Inflammatory macrophage treated with lipopolysaccharide for 4 hours (primary cell): ENCODE measurements around the gene MPO.

Source experiments
- DNase-seq: peaks from one replicate; pipeline ENCODE4 v3.0.0-alpha.2; 2020

The MPO gene

DNA sequence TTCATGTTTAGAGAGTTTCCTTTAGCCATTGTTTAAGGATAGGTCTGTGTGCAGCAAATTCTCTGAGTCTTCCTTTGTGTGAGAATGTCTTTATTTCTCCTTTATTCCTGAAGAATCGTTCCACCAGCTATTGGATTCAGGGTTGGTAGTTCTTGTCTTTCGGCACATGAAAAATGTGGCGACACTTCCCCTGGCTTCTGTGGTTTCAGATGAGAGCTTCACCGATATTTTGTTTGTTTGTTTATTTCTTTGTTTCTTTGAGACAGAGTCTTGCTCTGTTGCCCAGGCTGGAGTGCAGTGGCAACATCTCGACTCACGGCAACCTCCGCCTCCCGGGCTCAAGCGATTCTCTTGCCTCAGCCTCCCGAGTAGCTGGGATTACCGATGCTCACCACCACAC lies 18.6 kb downstream of the MPO start:
- no peak for DNase-seq

DNA sequence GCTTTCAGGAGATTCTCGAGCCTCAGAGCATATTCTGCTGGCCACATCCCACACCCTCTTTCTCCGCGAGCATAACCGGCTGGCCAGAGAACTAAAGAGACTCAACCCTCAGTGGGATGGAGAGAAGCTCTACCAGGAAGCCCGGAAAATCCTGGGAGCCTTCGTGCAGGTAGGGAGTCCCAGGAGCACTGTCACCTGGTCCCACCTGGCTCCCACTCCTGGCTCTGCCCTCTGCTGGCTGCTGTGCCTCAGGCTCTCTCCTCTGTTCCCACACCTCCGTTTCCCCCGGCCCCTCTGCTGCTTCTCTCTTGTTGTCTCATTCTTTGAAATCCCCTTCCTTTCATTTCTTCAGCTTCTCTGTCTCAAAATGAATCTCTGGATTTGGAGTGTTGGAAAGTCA lies 25.9 kb downstream of the MPO start:
- no peak for DNase-seq

GRCh38 chr17:58253082-58253481 lies 27.7 kb downstream of the MPO start:
- DNase-seq, result no peak

GRCh38 chr17:58252141-58252540 lies 28.6 kb downstream of the MPO start:
- no peak for DNase-seq

GRCh38 chr17:58250344-58251011 lies 30.3 kb downstream of the MPO start:
- no peak for DNase-seq

DNA sequence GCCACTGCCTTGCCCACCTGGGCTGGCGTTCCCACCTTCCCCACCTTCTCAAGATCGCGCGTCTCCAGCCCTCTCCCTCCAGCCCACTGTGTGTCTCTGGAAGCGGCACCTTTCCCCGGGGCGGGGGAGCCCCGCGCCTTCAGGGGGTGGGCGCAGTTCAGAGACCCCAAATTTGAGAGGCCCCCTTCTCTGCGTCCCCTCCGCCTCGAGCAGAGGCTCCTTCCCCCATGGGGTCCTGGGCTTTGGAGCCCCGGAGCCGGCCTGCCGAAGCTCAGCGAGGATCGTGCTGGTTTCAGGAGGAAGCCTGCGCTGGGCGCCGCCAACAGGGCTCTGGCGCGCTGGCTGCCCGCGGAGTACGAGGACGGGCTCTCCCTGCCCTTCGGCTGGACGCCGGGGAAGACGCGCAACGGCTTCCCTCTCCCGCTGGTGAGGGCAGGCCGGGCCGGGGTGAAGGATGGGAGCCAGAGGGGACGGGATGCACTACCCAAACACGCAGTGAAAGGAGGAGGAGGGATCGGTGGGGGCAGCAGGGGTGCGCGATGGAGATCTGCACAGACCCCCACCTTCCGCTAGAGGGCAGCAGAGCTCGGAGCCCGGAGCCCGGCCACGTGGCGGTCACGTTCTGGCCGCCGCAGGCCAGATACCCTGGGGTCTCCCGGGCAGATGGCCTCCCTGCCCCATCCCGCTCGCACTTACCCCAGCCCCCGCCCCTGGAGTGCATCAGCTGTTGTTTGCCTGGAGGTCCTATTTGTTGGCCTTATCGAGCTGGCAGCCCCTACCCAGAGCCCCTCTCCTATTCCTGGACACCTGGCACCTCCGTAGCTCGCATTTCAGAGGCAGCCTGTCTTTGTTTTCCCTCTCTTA lies 31.2 kb downstream of the MPO start:
- peak; percentile 50 for DNase-seq

DNA sequence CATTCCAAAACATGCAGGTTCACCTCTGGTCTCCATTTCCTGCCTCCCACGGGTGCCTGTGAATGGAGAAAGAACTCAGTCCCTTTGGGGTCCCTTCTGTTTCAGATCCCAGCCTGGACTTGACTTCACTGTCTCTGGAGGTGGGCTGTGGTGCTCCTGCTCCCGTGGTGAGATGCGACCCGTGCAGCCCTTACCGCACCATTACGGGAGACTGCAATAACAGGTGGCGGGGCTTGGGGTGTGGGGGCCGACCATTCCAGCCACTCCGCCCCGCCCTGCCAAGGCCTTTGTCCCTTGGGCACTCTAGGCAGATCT lies 31.8 kb downstream of the MPO start:
- no peak for DNase-seq

- DNase-seq, result peak; percentile 21
Measured at GRCh38 chr17:58247511-58248363, 33.0 kb downstream of the MPO start.

DNA sequence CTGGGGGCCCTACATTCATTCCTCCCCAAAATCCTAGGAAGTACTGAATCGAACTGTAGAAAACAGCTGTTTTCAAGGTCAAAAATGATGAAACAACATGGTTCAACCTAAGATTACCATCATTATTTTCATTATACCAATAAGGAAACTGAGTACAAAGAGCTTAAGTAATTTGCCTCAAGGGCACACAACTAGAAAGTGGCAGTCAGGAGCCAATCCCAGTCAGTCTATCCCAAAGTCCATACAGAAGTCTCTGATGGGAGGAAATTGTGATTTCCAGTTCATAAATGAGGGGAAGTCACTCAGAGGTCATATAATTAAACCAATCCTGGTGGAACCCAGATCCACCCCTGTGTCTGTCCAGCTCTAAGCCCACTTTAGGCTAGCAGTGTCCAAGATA lies 34.0 kb downstream of the MPO start:
- DNase-seq, result no peak

GRCh38 chr17:58246104-58246740 lies 34.5 kb downstream of the MPO start:
- DNase-seq, result no peak

DNA sequence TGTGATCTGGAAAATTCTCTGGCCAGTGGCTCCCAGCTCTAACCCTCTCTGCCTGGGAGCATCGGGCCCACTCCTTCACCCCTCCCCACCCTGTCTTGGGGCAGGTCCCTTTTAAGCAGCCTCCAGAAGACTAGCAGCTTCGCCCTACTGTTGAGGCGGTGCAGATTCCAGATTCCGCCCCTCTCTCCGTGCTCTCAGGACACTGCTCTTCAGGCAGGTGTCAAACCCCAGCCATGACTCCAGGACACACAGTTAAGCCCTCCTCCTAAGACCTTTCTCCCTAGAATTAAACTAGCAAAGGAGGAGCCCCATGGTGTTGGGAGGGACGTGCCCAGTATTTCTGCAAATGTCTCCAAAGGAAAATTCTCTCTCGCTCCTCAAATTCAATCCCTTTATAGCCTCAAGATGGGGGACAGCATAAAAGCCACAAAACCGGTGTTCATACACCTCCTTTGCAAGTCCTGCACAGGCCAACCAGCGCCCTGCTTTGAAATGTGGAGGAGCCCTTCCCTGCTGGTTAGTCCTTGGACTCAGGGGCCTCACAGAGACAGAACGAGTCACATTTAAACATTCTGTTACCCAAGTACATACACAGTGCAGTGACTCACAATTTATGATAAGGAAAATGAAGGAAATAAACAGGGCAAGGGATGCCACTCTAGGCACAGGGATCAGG lies 35.2 kb downstream of the MPO start:
- no peak for DNase-seq

DNA sequence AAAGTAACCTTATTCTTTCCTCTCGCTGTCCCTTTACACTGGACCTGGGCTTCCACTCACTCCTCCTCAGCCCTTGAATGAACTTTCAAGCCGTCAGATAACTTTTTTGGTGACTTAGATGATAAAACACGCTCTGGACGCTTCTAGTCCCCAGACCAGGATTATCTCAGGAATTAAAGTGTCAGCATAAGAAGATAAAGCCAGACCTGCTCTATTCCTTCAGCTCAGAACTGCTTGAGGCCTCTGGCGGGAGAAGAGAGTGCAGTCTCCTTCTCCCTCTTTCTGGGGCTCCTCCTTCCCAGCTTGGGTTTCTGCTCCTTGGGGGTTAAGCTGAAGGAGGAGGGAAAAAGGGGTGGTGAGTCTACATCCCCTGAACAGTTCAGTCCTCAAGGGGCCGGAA lies 35.8 kb downstream of the MPO start:
- no peak for DNase-seq

GRCh38 chr17:58242171-58242784 lies 38.5 kb downstream of the MPO start:
- no peak for DNase-seq

DNA sequence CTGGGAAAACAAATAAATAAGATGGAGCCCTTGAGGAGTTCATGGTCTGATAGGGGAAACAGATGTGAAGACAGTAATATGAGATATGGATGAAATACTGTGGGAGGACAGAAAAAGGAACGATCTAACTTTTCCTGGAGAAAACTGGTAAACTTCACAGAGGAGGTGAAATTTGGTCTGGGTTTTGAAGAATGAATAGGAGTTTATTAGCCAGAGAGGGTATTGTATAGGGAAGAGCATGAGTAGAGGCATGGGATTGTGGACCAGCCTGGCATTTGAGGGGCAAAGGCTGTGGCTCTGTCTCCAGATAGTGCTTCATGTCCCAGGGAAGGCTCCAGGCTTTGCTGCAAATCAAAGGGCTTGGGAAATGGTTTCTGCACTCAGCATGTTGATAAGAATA lies 40.7 kb downstream of the MPO start:
- no peak for DNase-seq

DNA sequence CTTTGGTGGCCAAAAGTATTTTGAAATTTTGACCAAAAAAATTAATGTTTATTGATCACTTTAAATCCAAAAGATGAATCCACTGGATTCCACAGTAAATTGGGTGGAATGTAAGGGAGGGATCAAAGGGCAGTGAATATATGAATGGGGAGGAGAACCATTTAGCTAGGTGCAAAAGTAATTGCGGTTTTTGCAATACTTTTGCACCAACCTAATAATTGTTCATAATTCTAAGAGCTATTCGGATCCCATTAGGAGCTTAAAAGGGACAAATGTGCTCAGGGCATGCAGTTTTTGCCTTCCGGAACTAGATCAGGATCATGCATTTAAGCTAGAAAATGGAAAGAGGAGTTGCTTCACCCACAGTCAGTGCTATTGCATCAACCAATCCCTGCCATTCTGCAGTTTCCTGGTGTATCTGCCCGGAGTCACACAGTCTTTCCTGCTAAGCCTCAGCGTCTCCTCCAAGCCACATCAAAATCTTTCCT lies 42.5 kb downstream of the MPO start, which contains the start of gene LPO:
TSS of gene LPO (plus strand) at position 438 of the 488 bp plus-strand sequence. CDS start 4,396 bp downstream, outside the sequence.
- no peak for DNase-seq

GRCh38 chr17:58236394-58236793 lies 44.3 kb downstream of the MPO start:
- no peak for DNase-seq

DNA sequence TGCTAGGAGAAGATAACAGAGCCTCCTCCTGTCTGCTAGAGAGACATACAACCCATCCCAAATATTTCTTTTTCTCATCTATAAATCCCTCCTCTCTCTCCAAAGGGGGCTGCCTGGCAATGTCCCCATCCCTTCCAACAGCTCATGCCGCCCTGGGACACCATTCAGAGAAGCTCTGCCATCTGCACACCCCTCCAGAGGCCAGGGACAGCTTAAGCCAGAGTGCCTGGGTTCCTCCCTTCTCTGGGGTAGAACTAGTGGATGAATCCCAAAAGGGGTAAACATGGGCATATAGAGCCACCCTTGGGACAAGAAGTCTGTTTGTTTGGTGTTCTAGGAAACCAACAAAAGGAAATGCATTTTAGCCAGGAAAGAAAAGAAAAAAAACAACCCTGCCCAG lies 44.9 kb downstream of the MPO start:
- no peak for DNase-seq

- DNase-seq, result no peak
Measured at GRCh38 chr17:58234512-58234911, 46.2 kb downstream of the MPO start.

GRCh38 chr17:58233543-58233942 lies 47.2 kb downstream of the MPO start:
- DNase-seq, result peak; percentile 63

DNA sequence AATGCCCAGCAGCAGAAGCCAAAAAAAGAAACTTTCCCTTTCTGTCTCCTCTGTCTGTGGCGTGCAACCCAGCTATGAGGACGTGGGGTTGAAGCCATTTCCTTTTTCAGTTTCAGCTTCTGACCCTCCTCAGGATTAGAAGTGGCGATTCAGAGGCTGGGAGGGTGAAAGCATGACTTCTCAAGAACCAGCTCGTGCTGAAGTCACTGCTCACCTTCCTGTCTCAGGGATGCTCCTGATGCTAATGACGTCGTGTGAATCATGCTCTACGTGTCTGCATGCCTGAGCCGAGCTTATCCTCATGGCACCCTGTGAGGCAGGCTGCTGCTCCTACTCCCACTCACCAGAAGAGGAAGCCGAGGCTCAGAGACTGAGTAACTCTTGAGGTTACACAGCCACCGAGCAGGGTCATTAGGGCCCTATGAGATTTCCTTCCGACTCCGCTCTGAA lies 48.0 kb downstream of the MPO start:
- peak; percentile 99 for DNase-seq

- DNase-seq, result peak; percentile 54
Measured at GRCh38 chr17:58231641-58232040, 49.1 kb downstream of the MPO start.

DNA sequence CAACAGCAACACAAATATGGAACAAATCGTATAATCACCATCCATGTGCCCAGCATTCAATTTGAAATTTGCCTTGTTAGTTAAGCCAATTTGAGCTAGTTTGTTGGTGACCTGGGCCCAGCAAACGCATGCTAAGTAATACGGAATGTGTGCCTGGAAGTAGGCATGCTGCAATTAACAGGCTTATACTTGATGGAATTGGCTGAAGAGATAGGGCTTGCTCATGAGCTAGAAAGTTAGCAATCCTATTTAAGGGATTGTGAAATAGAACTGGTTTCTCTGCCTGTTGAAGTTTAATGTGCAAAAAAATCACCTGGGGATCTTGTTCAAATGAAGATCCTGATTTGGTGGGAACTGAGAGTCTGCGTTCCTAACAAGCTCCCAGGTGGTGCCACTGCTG lies 50.9 kb downstream of the MPO start:
- no peak for DNase-seq
